Effector CD8-positive, alpha-beta T cell (primary cell): Measurements from ENCODE around the gene CMIP.

ENCODE experiments used
- DNase-seq: peaks from one replicate; lab custom pipeline; 2025; lab: John Stamatoyannopoulos, UW

CMIP gene

DNA sequence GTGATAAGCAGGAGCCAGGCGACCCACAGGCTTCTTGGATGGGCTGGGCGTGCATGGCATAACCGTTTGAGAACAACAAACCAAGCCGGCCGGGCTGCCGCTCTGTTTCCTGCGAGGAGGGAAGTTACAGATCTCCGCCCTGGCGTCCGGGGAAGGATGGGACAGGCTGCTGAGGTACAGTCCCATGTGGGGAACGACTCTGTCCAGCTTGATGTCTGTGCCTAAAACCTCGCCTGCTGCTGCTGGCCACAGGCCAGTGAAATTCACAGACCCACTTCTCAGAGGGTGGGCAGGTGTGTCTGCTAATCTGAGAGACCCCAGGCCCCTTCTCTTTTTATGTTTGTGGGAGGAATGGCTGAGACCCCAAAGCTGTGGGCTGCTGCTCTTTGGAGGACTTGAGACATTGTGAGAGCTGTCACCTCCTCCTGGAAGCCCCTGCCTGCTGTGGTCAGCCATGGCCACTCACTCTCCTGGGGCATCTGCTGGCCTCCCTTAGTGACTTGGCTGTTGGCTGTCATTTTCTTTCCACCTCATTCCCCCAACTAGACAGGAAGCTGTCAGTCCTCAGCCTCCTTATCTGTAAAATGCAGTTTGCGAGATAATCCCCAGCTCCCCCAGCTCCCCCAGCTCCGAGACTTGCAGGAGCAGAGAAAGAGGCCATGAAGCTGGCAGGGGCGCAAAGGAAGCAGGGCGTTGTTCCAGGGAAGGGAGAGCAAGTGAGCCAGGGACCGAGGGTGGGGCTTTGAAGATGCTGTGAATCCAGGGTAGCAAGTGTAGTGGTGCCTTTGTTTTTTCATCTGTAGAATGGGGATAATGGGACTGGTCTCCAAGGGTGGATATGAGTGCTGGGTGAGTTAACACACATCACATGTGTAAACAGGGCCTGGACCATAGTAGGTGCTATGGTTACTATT, 51.0 kb downstream of the CMIP start:
- no peak for DNase-seq

DNA sequence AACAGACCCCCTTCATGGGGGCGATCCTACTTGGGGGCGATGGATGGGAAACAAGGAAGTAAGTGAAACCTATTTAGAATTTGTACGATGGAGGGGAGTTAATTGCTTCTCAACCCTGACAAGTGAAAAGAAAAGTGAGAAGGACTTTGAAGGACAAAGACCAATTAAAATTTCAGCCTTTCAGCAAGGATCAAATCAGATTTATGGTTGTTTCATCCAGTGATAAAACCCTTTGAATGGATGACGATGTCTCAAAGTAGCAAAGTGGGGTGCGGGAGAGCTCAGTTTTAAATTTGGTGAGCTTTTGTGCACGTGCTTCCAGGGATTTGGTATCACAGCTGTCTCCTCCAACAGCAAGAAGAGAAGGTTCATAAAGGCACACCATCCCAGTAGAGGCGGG, 51.7 kb downstream of the CMIP start:
- no peak for DNase-seq

DNA sequence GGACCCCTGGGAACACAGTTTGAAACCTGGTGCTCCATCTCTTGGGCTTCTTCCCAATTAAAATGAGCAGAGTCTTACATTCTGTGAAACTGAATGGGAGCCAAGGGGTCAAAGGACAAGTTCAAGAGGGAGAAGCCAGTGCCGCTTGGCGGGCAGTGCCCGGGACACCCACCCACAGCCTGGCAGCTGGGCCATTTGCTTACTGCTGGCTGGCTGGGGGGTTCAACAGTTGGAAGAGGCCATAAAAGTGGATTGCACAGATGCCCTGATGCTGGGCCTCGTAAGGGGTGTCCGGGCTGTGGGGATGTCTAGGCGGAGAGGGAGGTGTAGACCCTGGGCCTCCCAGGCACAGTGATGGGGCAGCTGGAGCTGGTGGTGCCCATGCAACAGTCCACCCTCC, 52.1 kb downstream of the CMIP start:
- DNase-seq: no peak

DNA sequence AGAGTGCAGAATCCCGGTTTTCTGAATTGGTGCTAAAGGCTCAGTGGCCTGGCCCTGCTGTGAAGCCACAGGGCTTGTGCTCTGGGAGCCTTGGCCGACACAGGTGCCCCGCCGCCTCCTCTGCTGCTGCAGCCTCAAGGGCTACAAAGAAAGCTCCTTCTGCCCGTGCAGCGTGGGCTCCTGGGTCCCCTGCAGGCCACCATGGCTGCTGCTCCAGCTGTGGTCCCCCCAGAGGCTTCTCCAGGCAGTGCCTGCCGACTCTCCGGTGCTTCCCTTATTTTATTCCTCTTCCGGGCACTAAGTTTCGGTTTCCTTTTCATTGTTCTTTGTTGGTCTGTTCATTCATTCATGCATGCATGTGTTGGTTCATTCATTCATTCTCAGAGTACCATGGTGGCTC, 53.1 kb downstream of the CMIP start:
- DNase-seq: no peak

DNA sequence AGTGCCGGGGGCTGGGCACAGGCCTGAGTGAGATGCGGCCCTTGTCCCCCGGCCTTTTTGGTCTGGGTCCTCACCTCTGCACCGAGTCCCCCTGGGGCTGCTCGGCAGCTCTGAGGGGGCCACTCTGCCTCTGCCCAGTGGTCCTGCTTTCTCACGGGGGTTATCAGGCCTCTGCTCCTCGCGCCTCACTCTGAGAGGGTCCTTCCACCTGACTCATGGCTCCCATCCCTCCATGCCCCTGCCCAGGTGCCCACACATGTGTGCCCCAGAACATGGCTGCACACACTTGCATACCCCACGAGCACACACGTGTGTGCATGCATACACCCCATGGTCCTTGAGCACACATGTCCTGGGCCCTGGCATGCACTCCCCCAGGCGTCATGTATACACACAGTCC, 53.7 kb downstream of the CMIP start:
- no peak for DNase-seq

DNA sequence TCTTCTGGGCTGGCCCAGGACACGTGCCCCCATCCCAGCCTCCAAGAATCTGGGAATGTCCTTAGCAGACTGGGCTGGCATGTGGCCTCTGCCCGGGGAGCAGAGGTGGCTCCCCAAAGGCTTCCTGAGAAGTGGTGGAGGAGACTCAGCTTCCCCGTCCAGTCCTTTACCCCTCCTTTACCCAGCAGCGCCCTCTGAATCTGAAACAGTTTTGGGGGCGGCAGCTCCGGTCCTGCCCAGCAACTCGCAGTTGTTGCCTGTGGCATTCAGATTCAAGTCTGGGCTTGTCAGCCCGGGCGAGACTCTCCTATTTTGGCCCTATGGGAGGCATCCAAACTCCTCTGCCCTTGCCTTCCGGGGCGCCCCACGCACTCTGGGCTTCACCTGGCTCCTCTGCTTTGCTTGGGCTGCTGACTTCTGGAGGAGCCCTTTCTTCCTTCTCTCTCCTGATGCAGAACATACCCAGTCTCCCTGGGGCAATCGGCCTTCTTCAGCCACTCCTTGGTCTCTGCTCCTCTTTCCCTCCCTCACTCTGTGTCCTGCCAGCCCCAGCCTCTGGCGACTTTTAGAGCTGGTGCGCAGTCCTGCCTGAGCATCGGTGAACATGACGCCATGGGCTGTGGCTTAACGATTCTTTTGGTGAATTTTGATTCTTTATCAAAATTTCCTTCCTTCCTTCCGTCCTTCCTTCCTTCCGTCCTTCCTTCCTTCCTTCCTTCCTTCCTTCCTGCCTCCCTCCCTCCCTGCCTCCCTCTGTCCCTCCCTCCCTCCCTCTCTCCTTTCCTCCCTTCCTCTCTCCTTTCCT, 55.2 kb downstream of the CMIP start:
- DNase-seq: no peak

DNA sequence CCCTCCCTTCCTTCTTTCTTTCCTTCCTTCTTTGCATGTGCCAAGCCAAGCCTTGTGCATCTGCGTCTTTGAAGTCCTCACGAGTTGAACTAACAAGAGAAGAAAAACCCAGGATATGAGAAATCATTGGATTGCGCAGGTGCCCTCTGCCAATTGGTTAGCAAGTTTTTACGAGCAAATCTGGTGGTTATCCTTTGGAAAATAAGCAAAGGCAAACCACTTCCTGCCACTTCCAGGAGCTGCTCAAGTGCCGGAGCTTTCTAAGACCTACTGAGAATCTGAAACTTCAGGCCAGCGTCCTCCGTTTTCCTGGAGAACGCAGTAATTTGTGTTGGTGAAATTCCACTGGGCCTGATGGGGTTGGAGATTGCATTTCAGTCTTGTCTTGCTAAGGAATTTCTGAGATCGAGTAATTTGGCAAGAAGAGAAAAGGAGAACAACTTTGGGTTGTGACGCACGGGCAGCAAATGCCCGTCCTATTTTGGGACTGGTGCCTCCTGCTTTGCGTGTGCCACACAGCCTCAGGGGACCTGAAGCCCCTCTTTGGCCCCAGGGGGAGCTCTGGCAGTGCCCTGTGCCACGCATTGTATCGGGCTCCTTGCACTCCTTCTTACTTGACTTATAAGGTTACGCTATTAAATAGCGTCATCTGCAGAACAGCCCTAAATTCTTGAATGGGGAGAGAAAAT, 56.4 kb downstream of the CMIP start:
- DNase-seq: no peak

DNA sequence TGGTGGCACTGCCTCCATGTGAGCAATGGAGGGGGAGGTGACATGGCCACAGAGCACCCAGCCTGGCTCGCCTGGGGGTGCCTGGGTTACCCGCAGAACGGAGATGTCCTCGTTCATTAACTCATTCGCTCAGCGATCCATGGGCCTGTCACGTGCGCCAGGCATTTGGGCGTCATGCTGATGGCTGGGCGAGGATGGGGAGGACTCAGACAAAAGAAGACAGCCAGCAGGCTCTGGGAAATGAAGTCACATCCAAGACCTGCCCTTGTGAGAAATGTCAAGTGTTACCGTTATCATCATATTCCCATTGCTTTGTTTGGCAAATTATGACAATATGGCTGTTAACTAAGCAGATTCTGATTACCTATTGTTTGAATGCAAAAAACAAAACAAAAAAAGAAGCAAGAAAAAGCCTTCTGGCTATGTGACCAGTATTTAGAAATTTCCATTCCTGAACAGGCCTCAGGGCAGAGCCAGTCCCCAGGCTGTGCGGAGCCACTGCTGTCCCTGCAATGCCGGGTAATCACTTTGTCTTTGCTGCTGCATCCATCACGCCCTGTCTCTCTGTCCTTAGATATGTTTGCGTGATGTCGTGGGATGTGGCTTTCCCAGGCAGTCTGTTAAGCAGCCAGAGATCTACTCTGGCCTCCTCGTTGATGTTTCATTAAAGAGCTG, 57.9 kb downstream of the CMIP start:
- no peak for DNase-seq

DNA sequence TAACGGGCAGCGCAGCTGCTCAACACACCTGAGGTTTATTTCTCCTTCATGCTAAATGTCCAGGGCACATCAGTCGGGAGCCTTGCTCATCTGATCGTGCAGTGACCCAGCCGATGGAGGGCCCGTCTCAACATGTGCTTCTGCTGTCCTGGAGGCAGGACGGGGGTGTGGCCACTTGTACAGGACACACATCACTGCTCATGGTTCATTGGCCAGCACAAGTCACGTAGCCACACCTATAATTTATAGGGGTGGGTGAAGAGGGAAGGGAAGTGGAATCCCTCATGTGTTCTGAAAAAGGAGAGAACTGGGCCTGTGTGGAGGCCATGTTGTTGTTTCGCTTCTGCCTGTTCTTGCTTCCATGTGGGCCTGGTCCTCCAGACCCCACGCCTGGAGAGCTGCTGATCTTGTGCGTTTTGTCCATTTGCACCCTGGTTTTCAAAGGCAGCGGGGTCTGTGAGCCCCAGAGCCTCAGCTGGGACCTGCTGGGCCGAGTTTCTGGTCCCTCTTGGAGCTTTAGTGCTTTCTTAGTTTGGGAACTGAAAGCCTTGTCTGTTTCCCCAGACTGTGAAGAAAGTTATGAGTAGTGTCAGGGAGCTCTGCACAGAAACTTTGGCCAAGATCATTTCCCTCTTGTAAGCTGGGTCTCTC, 60.5 kb downstream of the CMIP start:
- no peak for DNase-seq

DNA sequence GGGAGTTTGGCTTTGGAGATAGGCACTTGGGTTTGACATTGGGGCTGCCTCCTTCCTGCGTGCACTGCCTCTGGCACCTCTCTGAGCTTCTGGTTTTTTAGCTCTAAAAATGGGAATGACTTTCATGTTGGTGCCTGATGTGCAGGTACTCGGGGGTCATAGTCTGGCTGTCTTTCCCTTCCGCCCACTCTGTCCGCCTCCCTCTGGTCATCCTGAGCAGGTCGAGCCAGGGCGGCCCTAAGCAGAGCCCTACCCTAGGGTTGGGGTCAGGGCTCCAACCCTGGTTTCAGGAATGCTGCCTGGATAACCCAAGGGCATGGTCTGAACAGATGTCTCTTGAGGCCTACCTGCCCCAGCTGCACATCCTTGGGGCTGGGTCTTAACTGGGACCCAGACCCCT, 64.8 kb downstream of the CMIP start:
- DNase-seq: no peak

DNA sequence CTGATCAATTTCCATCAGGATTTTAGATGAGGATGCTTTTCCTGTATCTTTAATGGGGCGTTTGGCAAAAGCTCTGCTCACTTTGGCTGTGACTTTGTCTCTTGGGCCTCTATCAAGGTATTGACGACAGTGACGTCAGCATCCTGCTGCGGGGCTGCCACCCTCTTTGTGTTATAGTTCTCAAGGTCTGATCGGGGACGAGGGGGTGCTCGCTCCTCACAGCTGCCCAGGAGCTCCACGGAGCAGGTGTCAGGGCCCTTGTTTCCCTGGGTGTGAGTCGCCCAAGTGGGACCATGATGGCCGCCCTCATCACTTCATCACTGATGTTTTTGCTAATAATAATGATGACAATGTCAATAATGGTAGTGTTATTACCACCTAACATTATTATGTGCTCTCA, 65.4 kb downstream of the CMIP start:
- no peak for DNase-seq

DNA sequence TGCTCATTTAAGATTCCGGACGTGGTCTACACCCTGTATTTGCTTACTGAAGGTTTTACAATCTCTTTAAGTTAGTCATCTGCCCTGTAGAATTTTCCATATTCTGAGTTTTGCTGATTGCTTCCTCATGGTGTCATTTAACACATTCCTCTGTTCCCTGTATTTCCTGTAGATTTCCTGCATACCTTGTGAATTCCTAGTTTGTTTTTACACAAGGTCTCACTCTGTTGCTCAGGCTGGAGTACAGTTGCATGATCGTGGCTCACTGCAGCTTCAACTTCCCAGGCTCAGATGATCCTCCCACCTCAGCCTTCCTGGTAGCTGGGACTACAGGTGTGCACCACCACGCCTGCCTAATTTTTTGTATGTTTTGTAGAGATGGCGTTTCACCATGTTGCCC, 66.8 kb downstream of the CMIP start:
- no peak for DNase-seq

DNA sequence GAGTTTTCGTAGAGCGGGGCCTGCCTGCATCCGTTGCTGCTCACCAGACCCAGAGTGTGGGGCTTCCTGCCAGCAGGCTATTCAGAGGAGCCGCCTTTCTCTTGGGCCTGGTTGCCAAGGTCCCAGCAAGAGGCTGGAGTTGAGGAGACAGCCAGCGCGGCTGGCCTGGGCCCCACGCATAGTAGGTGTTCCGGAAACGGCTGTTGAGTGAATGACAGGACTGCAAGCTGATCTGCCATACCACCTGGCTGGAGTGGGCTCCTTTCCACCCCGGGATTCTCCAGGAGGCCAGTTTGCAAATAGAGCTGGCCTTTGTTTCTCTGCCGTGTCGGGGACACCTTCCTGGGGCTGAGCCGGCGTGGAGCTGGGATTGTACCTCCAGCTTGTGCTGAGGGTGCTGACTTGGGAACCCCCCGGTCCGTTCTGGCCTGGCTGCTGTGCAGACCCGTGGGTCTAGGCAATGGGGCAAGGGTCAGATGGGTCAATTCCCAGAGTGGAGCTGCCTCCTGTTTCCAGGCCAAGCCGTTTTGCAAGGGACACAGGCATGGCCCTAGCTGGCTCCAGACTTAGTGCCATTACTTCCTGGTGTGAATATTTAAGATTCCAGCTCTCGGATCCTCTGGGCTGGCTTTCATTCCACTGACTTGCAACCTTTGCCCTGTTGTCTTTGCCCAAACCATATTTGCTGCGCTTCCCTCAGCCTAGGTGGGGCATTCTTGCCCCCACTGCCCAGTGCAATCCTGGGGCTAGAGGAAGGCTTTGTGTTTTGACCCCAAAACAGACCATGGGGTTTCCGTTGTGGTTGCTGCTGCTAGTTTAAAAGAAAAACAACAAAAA, 68.8 kb downstream of the CMIP start:
- no peak for DNase-seq

DNA sequence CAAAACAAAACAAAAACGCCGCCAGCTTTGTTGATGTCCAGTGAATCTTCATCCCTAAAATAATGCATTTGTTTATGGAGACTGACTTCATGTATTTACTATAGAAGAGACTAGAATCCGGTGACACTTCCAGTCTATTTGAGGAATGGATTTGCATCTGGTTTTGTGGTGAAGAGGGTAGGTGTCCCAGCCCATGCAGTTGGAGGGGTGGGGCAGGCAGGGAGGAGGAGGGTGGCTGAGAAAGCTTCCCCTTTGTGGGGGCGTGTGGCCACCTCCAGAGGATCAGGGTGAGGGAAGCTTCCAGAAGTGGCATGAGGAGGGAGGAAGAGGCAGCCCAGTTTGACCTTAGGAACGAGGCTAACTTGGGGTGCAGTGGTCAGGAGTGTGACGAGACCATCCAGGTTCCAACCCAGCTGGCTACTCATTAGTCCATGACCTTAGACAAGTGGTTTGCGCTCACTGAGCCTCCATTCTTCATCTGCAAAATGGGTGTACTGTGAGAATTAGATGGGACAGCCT, 69.5 kb downstream of the CMIP start:
- DNase-seq: no peak

DNA sequence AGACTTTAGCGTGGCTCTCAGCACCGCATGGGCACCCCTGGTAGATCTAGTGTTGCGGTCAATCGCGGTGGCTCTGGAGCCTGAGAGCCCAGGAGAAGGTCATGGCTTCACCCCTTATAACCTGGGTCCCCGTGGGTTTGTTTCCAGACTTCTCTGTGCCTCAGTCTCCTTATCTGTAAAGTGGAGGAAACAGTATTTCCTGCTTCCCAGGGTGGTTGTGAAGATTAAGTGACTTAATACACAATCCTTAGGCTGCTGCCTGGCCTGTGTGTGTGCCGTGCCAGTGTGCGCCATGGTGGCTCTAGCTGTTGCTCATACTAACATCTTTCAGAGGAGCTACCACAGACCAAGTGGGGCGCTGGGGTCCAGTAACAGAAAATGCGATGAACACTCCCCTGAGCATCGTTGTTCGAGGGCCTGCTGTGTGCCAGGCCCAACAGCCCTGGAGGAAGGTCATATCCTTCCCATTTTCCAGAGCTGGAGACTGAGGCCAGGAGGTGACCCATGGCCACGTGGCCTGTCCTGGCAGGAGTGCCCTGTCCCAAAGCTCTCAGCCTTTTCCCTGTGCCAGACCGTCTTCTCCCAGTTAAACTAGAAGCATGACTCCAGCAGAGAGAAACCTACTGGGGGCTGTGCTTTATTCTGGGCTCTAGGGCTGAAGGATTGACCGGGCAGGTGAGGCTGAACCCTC, 70.1 kb downstream of the CMIP start:
- no peak for DNase-seq

DNA sequence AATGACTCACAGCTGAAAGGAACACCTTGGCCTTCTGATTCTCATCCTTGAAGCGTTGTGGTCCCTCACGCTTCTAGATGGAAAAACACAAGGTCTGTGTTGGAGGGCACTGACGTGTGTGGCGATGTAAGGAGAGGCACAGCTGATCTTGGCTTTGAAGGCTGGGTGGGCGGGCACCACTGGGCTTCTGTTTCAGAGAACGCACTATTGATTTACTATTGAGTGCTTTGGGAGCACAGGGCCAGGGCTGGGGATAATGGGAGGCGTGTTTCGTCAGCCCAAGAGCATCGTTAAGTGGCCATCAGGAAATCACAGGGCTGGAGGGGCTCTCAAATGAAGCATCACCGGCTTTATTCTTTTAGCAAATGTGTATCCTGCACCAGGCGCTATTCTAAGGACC, 70.7 kb downstream of the CMIP start:
- no peak for DNase-seq

DNA sequence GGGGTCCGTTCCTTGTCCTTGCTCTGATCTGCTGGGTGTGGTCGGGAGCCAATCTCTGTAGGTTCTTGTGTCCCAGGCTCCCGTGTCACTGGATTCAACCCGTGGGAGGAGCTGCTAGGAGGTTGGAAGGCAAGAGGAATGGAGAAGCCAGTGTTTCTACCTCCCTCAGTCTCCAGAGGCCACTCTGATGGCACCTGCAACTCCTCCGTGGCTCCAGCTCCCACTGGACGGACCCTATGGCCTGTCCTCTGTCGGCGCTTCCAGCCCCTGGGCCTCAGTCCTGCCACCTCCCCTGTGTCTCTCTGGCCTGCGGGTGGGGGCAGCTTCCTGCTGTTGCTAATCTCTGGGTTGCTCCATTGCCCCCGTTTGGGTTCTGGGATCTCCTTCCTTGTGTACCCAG, 71.1 kb downstream of the CMIP start:
- DNase-seq: no peak

DNA sequence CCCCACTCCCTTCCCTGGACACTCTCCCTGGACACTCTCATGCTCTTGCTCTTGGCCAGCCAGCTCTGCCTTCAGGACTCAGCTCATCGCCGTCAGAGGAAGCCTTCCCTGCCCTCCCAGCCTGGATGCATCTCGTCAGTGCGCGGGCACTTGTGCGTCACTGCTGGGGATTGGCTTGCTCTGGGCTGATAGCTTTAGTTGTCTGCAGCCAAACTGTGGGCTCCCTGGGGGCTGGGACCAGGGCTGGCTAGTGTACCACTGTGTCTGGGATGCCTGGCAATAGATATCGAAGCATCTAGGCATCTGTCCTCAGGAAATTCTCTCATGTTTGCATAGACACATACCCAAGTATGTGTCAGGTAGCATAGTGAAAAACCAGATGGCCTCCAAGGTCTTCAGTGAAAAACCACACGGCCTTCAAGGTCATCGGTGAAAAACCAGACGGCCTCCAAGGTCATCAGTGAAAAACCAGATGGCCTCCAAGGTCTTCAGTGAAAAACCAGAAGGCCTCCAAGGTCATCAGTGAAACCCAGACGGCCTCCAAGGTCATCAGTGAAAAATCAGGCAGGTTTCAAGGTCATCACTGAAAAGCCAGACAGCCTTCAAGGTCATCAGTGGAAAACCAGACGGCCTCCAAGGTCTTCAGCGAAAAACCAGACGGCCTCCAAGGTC, 72.0 kb downstream of the CMIP start:
- DNase-seq: no peak

DNA sequence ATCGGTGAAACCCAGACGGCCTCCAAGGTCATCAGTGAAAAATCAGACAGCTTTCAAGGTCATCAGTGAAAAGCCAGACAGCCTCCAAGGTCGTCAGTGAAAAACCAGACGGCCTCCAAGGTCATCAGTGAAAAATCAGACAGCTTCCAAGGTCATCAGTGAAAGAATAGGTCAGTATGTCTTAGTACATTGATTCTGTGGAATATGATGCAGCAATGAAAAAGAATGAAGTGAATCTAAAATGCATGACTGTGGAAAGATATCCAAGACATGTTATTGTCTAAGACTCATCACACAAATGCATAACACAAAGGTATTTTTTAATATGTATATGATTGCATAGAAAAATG, 72.5 kb downstream of the CMIP start:
- DNase-seq: no peak
